GM23248 (cell line): ENCODE measurements around the gene PTPRN2.

Source experiments
- EZH2 ChIP-seq: fragments of 200-600 bp; sonication (generic); IDR thresholded peaks from 2 replicates; pipeline ENCODE4 v1.6.1; 2018; ENCODE audit warnings: antibody characterized with exemption, mild to moderate bottlenecking; ENCODE audit not compliant: insufficient read depth, poor library complexity, severe bottlenecking
- EZH2phosphoT487 ChIP-seq: fragments of 200-600 bp; sonication (generic); IDR thresholded peaks from 2 replicates; pipeline ENCODE4 v1.6.1; 2018; ENCODE audit warnings: antibody characterized with exemption, moderate library complexity, mild to moderate bottlenecking, low read depth; ENCODE audit not compliant: insufficient read depth

GRCh38 chr7:157861551-157861950, 726.1 kb downstream of the PTPRN2 start:
- TF ChIP-seq EZH2phosphoT487 (no peak), EZH2 (no peak)
